NCI-H2107 treated with DMSO at 0.1 percent for 48 hours (cell line): Measurements from ENCODE around the gene SYNPO2.

Source experiments
- DNase-seq: peaks from one replicate; lab custom pipeline; 2025; ENCODE audit not compliant: unreplicated experiment; lab: John Stamatoyannopoulos, UW

The SYNPO2 gene

DNA sequence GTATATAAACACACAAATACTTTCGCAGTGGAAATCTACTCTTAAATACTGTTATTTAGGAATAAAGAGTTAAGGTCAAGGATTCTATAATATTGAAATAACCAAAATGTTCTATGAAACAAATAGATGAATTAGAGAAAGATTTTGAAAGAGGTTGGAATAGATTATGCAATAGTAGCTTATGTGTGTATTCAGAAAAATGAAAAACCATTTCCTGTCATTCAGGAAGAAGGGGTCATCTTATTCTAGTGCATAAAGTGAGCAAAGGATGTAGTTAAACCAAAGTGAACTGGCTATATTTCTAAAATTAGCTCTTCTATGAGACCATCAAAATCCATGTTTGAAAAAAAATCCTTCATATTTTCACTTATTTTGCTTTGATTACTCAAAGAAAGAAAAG is 217.0 kb downstream of the SYNPO2 start:
- DNase-seq: no peak

DNA sequence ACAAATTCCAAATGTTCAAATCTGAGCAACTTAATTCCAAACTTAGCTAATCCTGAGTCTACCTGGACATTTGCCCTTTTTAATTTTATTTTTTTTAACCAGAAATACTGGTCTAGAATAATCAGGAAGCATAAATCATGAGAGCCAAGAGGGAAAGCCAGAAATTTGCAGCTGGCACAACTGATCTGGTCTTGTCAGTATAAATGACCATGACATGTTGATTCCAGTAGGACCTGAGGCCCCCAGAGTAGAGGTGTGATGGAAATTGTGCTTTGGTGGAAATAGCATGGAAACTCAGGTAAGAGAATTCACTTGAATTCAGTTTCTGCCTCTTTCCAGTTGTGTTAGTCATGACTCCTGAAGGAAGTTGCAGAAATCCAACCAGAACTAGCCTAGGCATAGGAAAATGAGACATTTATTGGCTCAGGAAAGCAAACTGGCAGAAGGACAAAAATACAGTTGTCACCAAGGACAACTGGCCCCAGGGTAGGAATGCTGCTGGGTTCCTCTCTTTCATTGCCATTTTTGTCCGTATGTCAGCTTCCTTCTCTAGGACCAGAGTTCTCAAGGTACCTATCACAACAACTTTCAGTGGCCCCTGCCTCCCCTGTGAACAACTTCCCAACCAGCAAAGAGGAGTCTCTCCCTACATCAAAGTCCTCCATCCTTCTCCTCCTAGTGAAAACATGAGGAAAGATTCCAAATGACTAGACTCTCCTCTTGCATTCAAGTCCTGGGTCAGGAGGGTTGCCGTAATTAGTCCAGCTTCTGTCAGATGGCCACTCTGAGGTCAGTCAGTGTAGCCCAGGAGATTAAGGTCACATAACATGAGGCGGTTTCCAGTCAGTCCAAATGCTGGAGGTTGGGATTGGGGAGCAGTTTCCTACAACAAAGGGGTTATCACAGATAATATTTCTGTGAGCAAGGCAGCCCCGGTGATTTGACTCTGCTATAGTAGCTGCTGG is 217.7 kb downstream of the SYNPO2 start:
- DNase-seq: no peak

DNA sequence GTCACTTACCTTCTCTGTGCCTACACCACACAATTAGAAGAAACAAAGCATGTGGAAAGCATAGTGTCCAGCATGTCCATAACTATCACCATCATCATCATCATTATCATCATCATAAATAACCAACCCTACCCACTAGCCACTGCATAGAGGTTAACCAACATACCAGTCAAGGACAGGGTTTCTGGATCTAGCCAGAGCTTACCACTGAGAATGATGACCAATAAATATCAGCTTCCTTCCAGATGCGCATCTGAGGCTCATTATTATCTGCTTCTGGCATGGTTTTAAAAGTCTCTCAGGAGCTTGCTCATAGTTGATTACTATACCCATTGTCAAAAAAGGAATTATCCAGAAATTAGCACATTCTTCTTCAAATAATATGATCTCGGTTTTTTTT is 221.5 kb downstream of the SYNPO2 start:
- no peak for DNase-seq
